ENCODE measurements around the gene ABCD1.
A peak's percentile ranks its signal among the peaks of the same experiment; 100 is the strongest.

DNA sequence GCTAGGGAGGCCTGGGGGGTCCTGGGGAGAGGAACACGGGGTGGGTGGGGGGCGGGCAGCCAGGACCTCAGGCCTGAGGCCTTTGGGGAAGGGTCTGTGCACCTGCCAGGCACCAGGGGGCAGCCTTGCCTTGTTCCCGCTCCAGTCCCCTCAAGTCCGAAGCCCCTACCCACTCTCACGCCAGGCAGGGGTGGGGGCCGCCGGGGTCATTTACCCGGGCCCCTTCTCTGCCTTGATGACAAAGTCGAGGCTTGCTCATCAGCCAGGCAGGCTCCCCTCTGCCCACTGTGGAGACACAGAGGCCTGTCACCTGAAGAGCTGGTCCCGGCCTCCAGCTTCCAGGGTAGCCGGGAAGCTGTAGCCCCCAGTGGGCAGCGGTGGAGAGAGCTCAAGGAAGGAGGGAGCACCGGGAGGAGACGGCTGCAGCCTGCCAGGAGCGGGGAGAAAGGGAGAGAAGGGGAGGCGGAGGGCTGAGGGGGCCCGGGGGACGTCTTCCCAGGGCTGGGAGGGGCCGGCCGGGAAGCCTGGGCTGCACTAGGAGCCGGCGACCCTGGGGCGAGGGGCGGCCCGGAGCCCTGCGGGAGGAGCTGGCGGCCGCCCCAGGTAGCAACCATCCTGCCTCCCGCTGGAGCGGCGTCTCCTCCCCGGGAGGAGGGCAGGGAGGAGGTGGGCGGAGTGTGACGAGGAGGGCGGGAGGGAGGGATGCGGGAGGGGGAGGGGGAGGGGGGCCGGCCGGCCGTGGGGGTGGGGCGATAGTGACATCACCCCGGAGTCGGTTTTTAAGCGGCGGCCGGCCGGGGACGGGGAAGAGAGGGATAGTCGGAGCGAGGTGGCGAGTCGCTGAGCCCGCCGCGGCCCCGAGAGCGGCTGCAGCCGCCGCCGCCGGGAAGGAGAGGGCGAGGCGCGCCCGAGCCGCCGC lies 37.3 kb upstream of the ABCD1 start, which contains the start of gene SLC6A8:
- TF ChIP-seq EZH2 (IDR thresholded peaks at IDR 0.05; ENCODE audit: low read depth) = no peak
- TF ChIP-seq, protein P1, sequence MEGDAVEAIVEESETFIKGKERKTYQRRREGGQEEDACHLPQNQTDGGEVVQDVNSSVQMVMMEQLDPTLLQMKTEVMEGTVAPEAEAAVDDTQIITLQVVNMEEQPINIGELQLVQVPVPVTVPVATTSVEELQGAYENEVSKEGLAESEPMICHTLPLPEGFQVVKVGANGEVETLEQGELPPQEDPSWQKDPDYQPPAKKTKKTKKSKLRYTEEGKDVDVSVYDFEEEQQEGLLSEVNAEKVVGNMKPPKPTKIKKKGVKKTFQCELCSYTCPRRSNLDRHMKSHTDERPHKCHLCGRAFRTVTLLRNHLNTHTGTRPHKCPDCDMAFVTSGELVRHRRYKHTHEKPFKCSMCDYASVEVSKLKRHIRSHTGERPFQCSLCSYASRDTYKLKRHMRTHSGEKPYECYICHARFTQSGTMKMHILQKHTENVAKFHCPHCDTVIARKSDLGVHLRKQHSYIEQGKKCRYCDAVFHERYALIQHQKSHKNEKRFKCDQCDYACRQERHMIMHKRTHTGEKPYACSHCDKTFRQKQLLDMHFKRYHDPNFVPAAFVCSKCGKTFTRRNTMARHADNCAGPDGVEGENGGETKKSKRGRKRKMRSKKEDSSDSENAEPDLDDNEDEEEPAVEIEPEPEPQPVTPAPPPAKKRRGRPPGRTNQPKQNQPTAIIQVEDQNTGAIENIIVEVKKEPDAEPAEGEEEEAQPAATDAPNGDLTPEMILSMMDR (conservative IDR thresholded peaks at IDR 0.05) = peak; percentile 45; the same call in 1 of the 2 replicates

All from PC-9 (cell line).